ENCODE measurements around the gene ZCCHC2. TPM values are rescaled to one million over a fixed set of nuclear protein-coding genes. Genes with fewer than 3 reads are reported as not detected.

The ZCCHC2 gene
- polyA plus RNA-seq, 2 of the 4 experiments (the other 2 are of a cell fraction) = 7.6 to 12.5 TPM

GRCh38 chr18:62545098-62545497, 22.3 kb downstream of the ZCCHC2 start (continued):
- TF ChIP-seq FOSL2 (IDR thresholded peaks at IDR 0.05) (no peak), FOSL2 (CRISPR knock-in tag; IDR thresholded peaks at IDR 0.05) (no peak), EHMT2 (IDR thresholded peaks at IDR 0.05; ENCODE audit: low read depth) (no peak)

GRCh38 chr18:62549755-62550154, 26.9 kb downstream of the ZCCHC2 start:
- H3K4me2 ChIP-seq = no peak overlapping the region
- H3K27ac ChIP-seq = no peak overlapping the region
- 73% methylated on average over 5 of the region's 5 CpGs for WGBS (ENCODE audit: missing lambda C conversion rate)
- TF ChIP-seq ZSCAN20 (CRISPR knock-in tag; IDR thresholded peaks at IDR 0.05) (no peak), ELK1 (IDR thresholded peaks at IDR 0.05; ENCODE audit: low read depth, low read length) (no peak), ESRRA (IDR thresholded peaks at IDR 0.05; ENCODE audit: borderline replicate concordance, low read length) (no peak), GATA3 (IDR thresholded peaks at IDR 0.05; ENCODE audit: borderline replicate concordance) (no peak), SREBF2 (IDR thresholded peaks at IDR 0.05) (no peak), CBX2 (IDR thresholded peaks at IDR 0.05; ENCODE audit: borderline replicate concordance, low read depth) (no peak), REST (IDR thresholded peaks at IDR 0.05) (no peak)
- ATAC-seq = no peak
- no peak overlapping the region for H3K4me3 ChIP-seq
- peaks cover 7% of the 10 kb centered on the region for H3K4me1 ChIP-seq
- ChIA-PET POLR2A (no interaction called here), CTCF (interaction anchor here (1.0 kb wide), 1 partner anchor 35 kb away, joined by 3 read pairs; no protein-coding TSS in a partner anchor)
- no peak for FAIRE-seq
- DNase-seq (ENCODE audit: low read depth in 1 of 2, low spot score in 1 of 2) = no peak
- H3K9me3 ChIP-seq = no peaks in the 10 kb centered on the region

GRCh38 chr18:62550746-62551145, 27.9 kb downstream of the ZCCHC2 start:
- FAIRE-seq = no peak
- 93% methylated on average over 9 of the region's 9 CpGs for WGBS (ENCODE audit: missing lambda C conversion rate)
- no peak for DNase-seq (ENCODE audit: low read depth in 1 of 2, low spot score in 1 of 2)
- POLR2A ChIA-PET = no interaction called here
- TF ChIP-seq ZNF302 (CRISPR knock-in tag; IDR thresholded peaks at IDR 0.05) (no peak), BHLHE40 (IDR thresholded peaks at IDR 0.05; ENCODE audit: low read depth, low read length) (no peak), ATOH8 (CRISPR knock-in tag; IDR thresholded peaks at IDR 0.05; ENCODE audit: low read depth) (no peak), NFE2L2 (conservative IDR thresholded peaks at IDR 0.05; ENCODE audit: low read length) (no peak), RCOR1 (IDR thresholded peaks at IDR 0.05; ENCODE audit: low read depth, low read length) (no peak), FOXS1 (CRISPR knock-in tag; IDR thresholded peaks at IDR 0.05) (no peak), MAZ (IDR thresholded peaks at IDR 0.05; ENCODE audit: borderline replicate concordance, low read depth, low read length) (no peak), MYC (IDR thresholded peaks at IDR 0.05; ENCODE audit: borderline replicate concordance, low read length) (no peak), KDM1A (IDR thresholded peaks at IDR 0.05; ENCODE audit: low read depth) (no peak), PHF8 (IDR thresholded peaks at IDR 0.05; ENCODE audit: borderline replicate concordance, low read depth) (no peak), RFX5 (IDR thresholded peaks at IDR 0.05) (no peak), USF2 (IDR thresholded peaks at IDR 0.05) (no peak), RAD21 (conservative IDR thresholded peaks at IDR 0.05 in 1 of 2, IDR thresholded peaks at IDR 0.05 in 1 of 2) (no peak), HOXA7 (CRISPR knock-in tag; IDR thresholded peaks at IDR 0.05) (no peak), POLR2A (IDR thresholded peaks at IDR 0.05; ENCODE audit: low read length) (no peak), HOXB5 (CRISPR knock-in tag; IDR thresholded peaks at IDR 0.05) (no peak), SMC3 (IDR thresholded peaks at IDR 0.05) (no peak), POLR2AphosphoS2 (conservative IDR thresholded peaks at IDR 0.05; ENCODE audit: low read length) (no peak)
- Histone ChIP-seq H3K4me3 (no peak overlapping the region), H3K27ac (no peak overlapping the region), H3K9me3 (no peaks in the 10 kb centered on the region), H3K4me1 (peaks cover 12% of the 10 kb centered on the region), H3K4me2 (no peak overlapping the region)
- ATAC-seq = no peak
- CTCF ChIA-PET = interaction anchor here (1.2 kb wide), 1 partner anchor 466 kb away, joined by 3 read pairs; no protein-coding TSS in a partner anchor
